NCI-H748 (cell line): ENCODE data around the gene MEIOSIN.
"Not testable (repeated sequence)": the region's sequence is repeated elsewhere in the genome, so short reads cannot be mapped to it uniquely, and the experiment has no call there.

Source experiments
- DNase-seq: peaks from one replicate; lab custom pipeline; 2025; ENCODE audit not compliant: unreplicated experiment; lab: John Stamatoyannopoulos, UW

The MEIOSIN gene, protein sequence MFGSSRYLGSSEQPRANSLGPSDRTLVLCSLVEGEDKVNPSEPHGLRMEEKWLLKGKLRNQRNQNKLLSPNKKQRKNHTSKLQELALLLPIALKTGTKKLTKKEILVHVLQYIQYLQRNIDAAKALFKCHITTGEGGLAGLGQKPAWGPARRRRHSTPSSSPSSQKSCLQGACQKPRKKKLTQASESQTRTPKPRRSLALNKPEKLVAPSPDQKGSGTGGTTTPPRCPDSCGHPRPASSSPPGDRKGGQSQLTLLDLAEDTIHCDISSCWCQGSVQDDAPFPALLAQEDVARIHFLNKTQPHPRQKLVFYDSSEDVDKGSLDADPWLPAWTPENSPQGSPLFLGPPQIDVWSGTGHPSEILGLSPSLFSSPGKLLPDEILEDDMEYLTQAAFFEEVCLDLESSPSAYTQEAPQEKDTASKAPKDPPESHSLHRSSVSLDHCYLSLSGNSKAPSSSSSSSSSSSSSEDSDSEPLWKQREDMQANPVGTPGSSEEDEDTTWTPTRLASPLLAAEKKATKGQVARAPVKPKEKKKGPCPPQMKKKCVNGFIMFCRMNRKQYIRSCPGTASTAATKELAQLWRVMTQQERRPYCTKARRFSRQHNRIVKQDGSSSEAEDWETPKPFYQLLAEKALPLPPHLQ

GRCh38 chr19:45733160-45733810, at the start of gene MEIOSIN:
TSS of gene MEIOSIN (plus strand) at chr19:45733439. CDS start at chr19:45735377, 1,938 bp downstream.
- DNase-seq: no peak

DNA sequence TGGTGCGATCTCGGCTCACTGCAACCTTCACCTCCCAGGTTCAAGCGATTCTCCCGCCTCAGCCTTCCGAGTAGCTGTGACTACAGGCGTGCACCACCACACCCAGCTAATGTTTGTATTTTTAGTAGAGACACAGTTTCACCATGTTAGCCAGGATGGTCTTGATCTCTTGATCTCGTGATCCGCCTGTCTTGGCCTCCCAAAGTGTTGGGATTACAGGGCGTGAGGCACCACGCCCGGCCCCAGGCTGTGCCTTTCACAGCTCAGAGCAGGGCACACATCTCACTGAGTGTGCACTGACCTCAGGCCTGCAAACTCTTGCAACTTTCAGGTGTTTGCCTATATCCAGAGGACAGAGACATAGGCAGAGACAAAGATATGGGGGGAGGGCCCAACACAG, 48.2 kb upstream of the MEIOSIN start:
- not testable (repeated sequence) for DNase-seq

DNA sequence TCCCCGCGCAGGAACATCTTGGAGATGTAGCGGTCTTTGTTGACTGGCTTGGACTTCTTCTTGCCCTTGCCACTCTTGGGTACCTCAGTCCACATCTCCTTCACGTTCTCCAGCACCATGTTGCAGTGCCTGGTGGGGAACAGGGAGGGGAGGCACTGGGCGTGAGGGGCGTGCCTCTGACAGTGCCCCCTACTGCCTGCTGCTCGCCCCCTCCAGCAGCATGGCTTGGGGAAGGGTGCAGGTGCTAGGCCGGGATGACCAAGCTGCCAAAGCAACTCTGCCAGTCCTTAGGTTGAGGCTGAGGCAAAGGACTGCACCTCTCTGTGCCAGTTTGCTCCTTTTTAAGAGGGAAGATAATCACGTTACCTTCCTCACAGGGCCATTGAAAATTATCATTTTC, 45.6 kb upstream of the MEIOSIN start:
- no peak for DNase-seq

- peak; percentile 97 for DNase-seq
Measured at GRCh38 chr19:45691516-45692186, 41.6 kb upstream of the MEIOSIN start, which contains the start of gene SNRPD2. TSS of gene SNRPD2 (minus strand) at chr19:45691953. CDS start at chr19:45691888, 65 bp downstream.

GRCh38 chr19:45692187-45693105, 40.8 kb upstream of the MEIOSIN start, which contains the start of gene QPCTL:
TSS of gene QPCTL (plus strand) at chr19:45692666. CDS start at chr19:45692704, 38 bp downstream.
- DNase-seq: peak; percentile 100

- DNase-seq: peak; percentile 81
Measured at GRCh38 chr19:45693106-45693788, 40.0 kb upstream of the MEIOSIN start.

GRCh38 chr19:45701676-45702075, 31.6 kb upstream of the MEIOSIN start:
- no peak for DNase-seq

- DNase-seq: no peak
Measured at GRCh38 chr19:45705115-45705514, 28.1 kb upstream of the MEIOSIN start.

DNA sequence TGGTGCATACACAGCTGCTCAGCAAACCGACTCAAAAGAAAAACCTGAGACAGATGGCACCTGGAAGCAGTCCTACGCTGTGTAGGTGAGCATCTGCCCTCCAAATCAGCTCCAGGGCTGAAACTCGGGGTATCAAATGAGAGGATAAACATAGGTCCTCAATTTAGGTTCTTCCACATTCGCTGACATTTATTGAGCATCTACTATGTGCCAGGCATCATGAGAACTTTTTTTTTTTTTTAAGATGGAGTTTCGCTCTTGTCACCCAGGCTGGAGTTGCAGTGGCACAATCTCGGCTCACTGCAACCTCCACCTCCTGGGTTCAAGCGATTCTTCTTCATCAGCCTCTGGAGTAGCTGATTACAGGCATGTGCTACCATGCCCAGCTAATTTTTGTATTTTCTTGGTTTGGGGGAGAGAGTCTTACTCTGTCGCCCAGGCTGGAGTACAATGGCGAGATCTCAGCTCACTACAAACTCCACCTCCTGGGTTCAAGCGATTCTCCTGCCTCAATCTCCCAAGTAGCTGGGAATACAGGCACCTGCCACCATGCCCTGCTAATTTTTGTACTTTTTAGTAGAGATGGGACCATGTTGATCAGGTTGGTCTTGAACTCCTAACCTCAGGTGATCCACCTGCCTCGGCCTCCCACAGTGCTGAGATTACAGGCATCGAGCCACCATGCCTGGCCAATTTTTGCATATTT, 27.4 kb upstream of the MEIOSIN start:
- DNase-seq: no peak

DNA sequence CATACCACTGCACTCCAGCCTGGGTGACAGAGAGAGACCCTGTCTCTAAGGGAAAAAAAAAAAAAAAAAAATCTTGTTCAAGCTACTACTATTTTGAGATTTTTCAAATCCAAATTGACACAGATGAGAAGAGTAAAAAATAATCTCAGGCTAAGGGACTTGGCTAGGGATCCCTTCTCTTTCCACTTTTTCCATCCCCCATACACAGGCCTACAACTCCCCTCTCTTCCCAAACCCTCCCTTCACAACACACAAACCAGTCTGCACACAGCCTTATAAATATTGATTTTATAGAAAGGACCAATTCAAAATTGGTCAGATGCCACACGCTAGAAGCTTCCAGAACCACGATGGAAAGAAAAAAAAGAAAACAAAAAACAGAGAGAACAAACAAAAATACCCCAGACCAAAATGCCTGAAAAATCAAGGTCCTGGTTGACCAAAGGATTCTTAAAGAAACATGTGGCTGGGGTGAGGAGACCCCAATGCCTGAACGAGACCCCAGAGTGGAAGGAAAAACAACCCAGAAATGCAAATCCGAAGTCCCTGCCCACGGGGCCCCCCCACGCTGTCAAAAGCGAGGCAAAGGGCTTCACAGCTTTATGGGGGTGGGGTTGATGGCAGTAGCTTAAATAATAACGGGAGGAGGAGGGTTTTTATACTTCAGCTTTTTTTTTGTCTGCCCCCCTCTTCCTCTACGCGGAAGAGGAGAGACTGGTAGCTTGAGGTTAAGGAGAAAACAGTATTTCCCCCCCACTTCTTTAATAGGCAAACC, 22.7 kb upstream of the MEIOSIN start:
- no peak for DNase-seq

GRCh38 chr19:45711851-45712698, 21.2 kb upstream of the MEIOSIN start:
- no peak for DNase-seq

GRCh38 chr19:45712699-45713067, 20.6 kb upstream of the MEIOSIN start:
- no peak for DNase-seq

GRCh38 chr19:45713141-45713540, 20.1 kb upstream of the MEIOSIN start:
- no peak for DNase-seq

GRCh38 chr19:45715139-45715538, 18.1 kb upstream of the MEIOSIN start:
- DNase-seq: no peak

- DNase-seq: peak; percentile 52
Measured at GRCh38 chr19:45716359-45717130, 16.7 kb upstream of the MEIOSIN start.

GRCh38 chr19:45717131-45717982, 15.9 kb upstream of the MEIOSIN start:
- DNase-seq: peak; percentile 100
